ENCODE measurements around the gene PRSS50. TPM values are rescaled to one million over a fixed set of nuclear protein-coding genes. Genes with fewer than 3 reads are reported as not detected.
"Not testable (repeated sequence)": the region's sequence is repeated elsewhere in the genome, so short reads cannot be mapped to it uniquely, and the experiment has no call there.

The PRSS50 gene
- total RNA-seq = not detected

GRCh38 chr3:46717447-46718231 is at the start of gene PRSS50:
TSS of gene PRSS50 (minus strand) at chr3:46717869. CDS start at chr3:46717824, 45 bp downstream.
- Mint-ChIP-seq H3K36me3 (ENCODE audit: low read depth) (no peaks in the 10 kb centered on the region), H3K27me3 (ENCODE audit: low read depth) (peaks cover 11% of the 10 kb centered on the region), H3K4me1 (ENCODE audit: low read depth) (no peaks in the 10 kb centered on the region), H3K27ac (no peak within 1 kb of the TSS), H3K9me3 (ENCODE audit: insufficient read depth) (no peaks in the 10 kb centered on the region), H3K4me3 (no peak within 1 kb of the TSS)
- DNase-seq (peak; percentile 38), ATAC-seq (peak; percentile 57)
- ChIA-PET POLR2A (no interaction called here), CTCF (interaction anchor here (1.2 kb wide), 1 partner anchor 9 kb away, joined by 5 read pairs; no protein-coding TSS in a partner anchor)

- peaks cover 13% of the 10 kb centered on the region for H3K27me3 Mint-ChIP-seq (ENCODE audit: low read depth)
- no peaks in the 10 kb centered on the region for H3K4me1 Mint-ChIP-seq (ENCODE audit: low read depth)
- DNase-seq = no peak
- POLR2A ChIA-PET = no interaction called here
- H3K9me3 Mint-ChIP-seq (ENCODE audit: insufficient read depth) = peaks cover 12% of the 10 kb centered on the region
- ATAC-seq = no peak
- CTCF ChIA-PET = interaction anchor here (0.7 kb wide), 1 partner anchor 102 kb away, joined by 3 read pairs; no protein-coding TSS in a partner anchor
- peaks cover 2% of the 10 kb centered on the region for H3K36me3 Mint-ChIP-seq (ENCODE audit: low read depth)
- no peak overlapping the region for H3K27ac Mint-ChIP-seq
- no peak overlapping the region for H3K4me3 Mint-ChIP-seq
These were observed 46.5 kb upstream of the PRSS50 start for GRCh38 chr3:46764206-46764605.

GRCh38 chr3:46763178-46763577 is 45.5 kb upstream of the PRSS50 start:
- ChIA-PET POLR2A (no interaction called here), CTCF (no interaction called here)
- H3K36me3 Mint-ChIP-seq (ENCODE audit: low read depth) = peaks cover 2% of the 10 kb centered on the region
- no peak for ATAC-seq
- H3K27me3 Mint-ChIP-seq (ENCODE audit: low read depth) = peaks cover 14% of the 10 kb centered on the region
- H3K9me3 Mint-ChIP-seq (ENCODE audit: insufficient read depth) = peaks cover 12% of the 10 kb centered on the region
- no peak overlapping the region for H3K27ac Mint-ChIP-seq
- H3K4me3 Mint-ChIP-seq = no peak overlapping the region
- DNase-seq = no peak
- H3K4me1 Mint-ChIP-seq (ENCODE audit: low read depth) = no peaks in the 10 kb centered on the region

- Mint-ChIP-seq H3K9me3 (ENCODE audit: insufficient read depth) (peaks cover 12% of the 10 kb centered on the region), H3K36me3 (ENCODE audit: low read depth) (no peaks in the 10 kb centered on the region), H3K27ac (no peak overlapping the region), H3K27me3 (ENCODE audit: low read depth) (peaks cover 14% of the 10 kb centered on the region), H3K4me1 (ENCODE audit: low read depth) (no peaks in the 10 kb centered on the region), H3K4me3 (no peak overlapping the region)
- ChIA-PET CTCF (no interaction called here), POLR2A (no interaction called here)
- ATAC-seq (no peak), DNase-seq (no peak)
These were observed 41.8 kb upstream of the PRSS50 start for GRCh38 chr3:46759239-46760167.

- Mint-ChIP-seq H3K4me3 (no peak overlapping the region), H3K27ac (no peak overlapping the region), H3K4me1 (ENCODE audit: low read depth) (peaks cover 9% of the 10 kb centered on the region), H3K36me3 (ENCODE audit: low read depth) (no peaks in the 10 kb centered on the region), H3K27me3 (ENCODE audit: low read depth) (peaks cover 11% of the 10 kb centered on the region), H3K9me3 (ENCODE audit: insufficient read depth) (no peaks in the 10 kb centered on the region)
- ATAC-seq (no peak), DNase-seq (no peak)
- ChIA-PET CTCF (no interaction called here), POLR2A (no interaction called here)
These were observed 39.0 kb upstream of the PRSS50 start for GRCh38 chr3:46756642-46757041.

GRCh38 chr3:46755646-46756045 is 38.0 kb upstream of the PRSS50 start:
- Mint-ChIP-seq H3K4me1 (ENCODE audit: low read depth) (peaks cover 9% of the 10 kb centered on the region), H3K4me3 (no peak overlapping the region), H3K9me3 (ENCODE audit: insufficient read depth) (no peaks in the 10 kb centered on the region), H3K27me3 (ENCODE audit: low read depth) (peaks cover 10% of the 10 kb centered on the region), H3K27ac (no peak overlapping the region), H3K36me3 (ENCODE audit: low read depth) (no peaks in the 10 kb centered on the region)
- no peak for DNase-seq
- ChIA-PET CTCF (no interaction called here), POLR2A (interaction anchor here (0.6 kb wide), 1 partner anchor 320 kb away, joined by 3 read pairs; no protein-coding TSS in a partner anchor)
- ATAC-seq = no peak

GRCh38 chr3:46753127-46753526 is 35.5 kb upstream of the PRSS50 start:
- peak; percentile 31 for DNase-seq
- H3K36me3 Mint-ChIP-seq (ENCODE audit: low read depth); H3K4me1 Mint-ChIP-seq (ENCODE audit: low read depth); POLR2A ChIA-PET; H3K9me3 Mint-ChIP-seq (ENCODE audit: insufficient read depth); H3K27me3 Mint-ChIP-seq (ENCODE audit: low read depth); H3K27ac Mint-ChIP-seq; H3K4me3 Mint-ChIP-seq: not testable (repeated sequence)
- CTCF ChIA-PET = interaction anchor here (1.2 kb wide), 1 partner anchor 64 kb away, joined by 3 read pairs; no protein-coding TSS in a partner anchor
- ATAC-seq = peak; percentile 69

GRCh38 chr3:46750555-46751038 is 32.9 kb upstream of the PRSS50 start:
- H3K27me3 Mint-ChIP-seq (ENCODE audit: low read depth) = peaks cover 3% of the 10 kb centered on the region
- no peak overlapping the region for H3K27ac Mint-ChIP-seq
- H3K9me3 Mint-ChIP-seq (ENCODE audit: insufficient read depth) = no peaks in the 10 kb centered on the region
- ChIA-PET CTCF (no interaction called here), POLR2A (no interaction called here)
- DNase-seq (no peak), ATAC-seq (no peak)
- no peaks in the 10 kb centered on the region for H3K36me3 Mint-ChIP-seq (ENCODE audit: low read depth)
- peaks cover 9% of the 10 kb centered on the region for H3K4me1 Mint-ChIP-seq (ENCODE audit: low read depth)
- H3K4me3 Mint-ChIP-seq = no peak overlapping the region

- ChIA-PET CTCF (no interaction called here), POLR2A (no interaction called here)
- H3K27me3 Mint-ChIP-seq (ENCODE audit: low read depth) = peaks cover 3% of the 10 kb centered on the region
- H3K4me1 Mint-ChIP-seq (ENCODE audit: low read depth) = peaks cover 9% of the 10 kb centered on the region
- ATAC-seq = no peak
- H3K36me3 Mint-ChIP-seq (ENCODE audit: low read depth) = no peaks in the 10 kb centered on the region
- no peaks in the 10 kb centered on the region for H3K9me3 Mint-ChIP-seq (ENCODE audit: insufficient read depth)
- no peak overlapping the region for H3K27ac Mint-ChIP-seq
- H3K4me3 Mint-ChIP-seq = no peak overlapping the region
- no peak for DNase-seq
These were observed 31.5 kb upstream of the PRSS50 start for GRCh38 chr3:46749129-46749528.

- H3K4me1 Mint-ChIP-seq (ENCODE audit: low read depth) = peaks cover 5% of the 10 kb centered on the region
- CTCF ChIA-PET = interaction anchor here (0.9 kb wide), 1 partner anchor 260 kb away, joined by 3 read pairs; no protein-coding TSS in a partner anchor
- H3K27ac Mint-ChIP-seq = no peak overlapping the region
- ATAC-seq (no peak), DNase-seq (no peak)
- H3K9me3 Mint-ChIP-seq (ENCODE audit: insufficient read depth) = no peaks in the 10 kb centered on the region
- H3K27me3 Mint-ChIP-seq (ENCODE audit: low read depth) = peaks cover 3% of the 10 kb centered on the region
- POLR2A ChIA-PET = no interaction called here
- no peak overlapping the region for H3K4me3 Mint-ChIP-seq
- no peaks in the 10 kb centered on the region for H3K36me3 Mint-ChIP-seq (ENCODE audit: low read depth)
These were observed 30.5 kb upstream of the PRSS50 start for GRCh38 chr3:46748170-46748569.

- no peak overlapping the region for H3K4me3 Mint-ChIP-seq
- ChIA-PET CTCF (no interaction called here), POLR2A (no interaction called here)
- no peak overlapping the region for H3K27ac Mint-ChIP-seq
- no peaks in the 10 kb centered on the region for H3K4me1 Mint-ChIP-seq (ENCODE audit: low read depth)
- DNase-seq (no peak), ATAC-seq (no peak)
- H3K27me3 Mint-ChIP-seq (ENCODE audit: low read depth) = no peaks in the 10 kb centered on the region
- no peaks in the 10 kb centered on the region for H3K36me3 Mint-ChIP-seq (ENCODE audit: low read depth)
- H3K9me3 Mint-ChIP-seq (ENCODE audit: insufficient read depth) = no peaks in the 10 kb centered on the region
These were observed 29.0 kb upstream of the PRSS50 start for GRCh38 chr3:46746711-46747110.

- POLR2A ChIA-PET = no interaction called here
- peaks cover 8% of the 10 kb centered on the region for H3K27me3 Mint-ChIP-seq (ENCODE audit: low read depth)
- H3K36me3 Mint-ChIP-seq (ENCODE audit: low read depth) = no peaks in the 10 kb centered on the region
- DNase-seq = no peak
- no peak for ATAC-seq
- no peak overlapping the region for H3K27ac Mint-ChIP-seq
- no peaks in the 10 kb centered on the region for H3K9me3 Mint-ChIP-seq (ENCODE audit: insufficient read depth)
- no peak overlapping the region for H3K4me3 Mint-ChIP-seq
- H3K4me1 Mint-ChIP-seq (ENCODE audit: low read depth) = no peaks in the 10 kb centered on the region
- CTCF ChIA-PET = no interaction called here
These were observed 25.4 kb upstream of the PRSS50 start for GRCh38 chr3:46742992-46743585.

All from activated CD8-positive, alpha-beta T cell treated with anti-CD3 and anti-CD28 coated beads, Interleukin-2, amount 10 ng/mL, durations not matched to agents 7 days and 5 days (primary cell).